ENCODE data around the gene GRIN1. TPM values are rescaled to one million over a fixed set of nuclear protein-coding genes. Genes with fewer than 3 reads are reported as not detected.

Gene GRIN1
- total RNA-seq, 4 donors from 2014 or later: not detected

DNA sequence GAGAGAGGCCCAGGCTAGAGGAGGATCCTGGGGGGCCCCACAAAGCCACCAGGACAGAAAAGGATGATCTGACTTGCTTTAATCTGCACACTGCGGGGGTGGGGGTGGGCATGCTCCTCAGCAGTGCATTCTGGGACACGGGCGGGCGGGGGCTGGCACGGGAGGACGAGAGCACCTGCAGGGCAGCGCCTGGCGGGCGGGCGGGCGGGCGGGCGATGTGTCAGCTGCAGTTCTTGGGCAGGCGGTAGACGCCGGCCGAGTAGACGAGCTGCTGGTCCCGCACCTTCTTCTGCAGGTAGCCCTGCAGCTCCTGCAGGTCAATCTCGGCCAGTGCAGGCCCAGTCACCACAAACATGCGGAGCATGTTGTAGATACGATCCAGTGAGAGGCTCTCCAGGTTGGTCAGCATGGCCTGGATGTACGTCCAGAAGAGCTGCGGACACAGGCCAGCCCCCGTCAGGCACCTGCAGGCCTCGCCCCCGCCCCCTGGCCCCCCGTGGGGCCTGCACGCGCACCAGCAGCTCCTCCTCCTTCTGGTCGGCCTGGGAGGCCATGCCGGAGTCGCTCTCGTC, 35.9 kb downstream of the GRIN1 start:
- H3K4me3 ChIP-seq: no peak overlapping the region
- H3K36me3 ChIP-seq: peaks cover 0 to 23% (median 0%) of the 10 kb centered on the region in 3 donors
- TF ChIP-seq POLR2A (IDR thresholded peaks at IDR 0.05): no peak
- TF ChIP-seq, protein P1, sequence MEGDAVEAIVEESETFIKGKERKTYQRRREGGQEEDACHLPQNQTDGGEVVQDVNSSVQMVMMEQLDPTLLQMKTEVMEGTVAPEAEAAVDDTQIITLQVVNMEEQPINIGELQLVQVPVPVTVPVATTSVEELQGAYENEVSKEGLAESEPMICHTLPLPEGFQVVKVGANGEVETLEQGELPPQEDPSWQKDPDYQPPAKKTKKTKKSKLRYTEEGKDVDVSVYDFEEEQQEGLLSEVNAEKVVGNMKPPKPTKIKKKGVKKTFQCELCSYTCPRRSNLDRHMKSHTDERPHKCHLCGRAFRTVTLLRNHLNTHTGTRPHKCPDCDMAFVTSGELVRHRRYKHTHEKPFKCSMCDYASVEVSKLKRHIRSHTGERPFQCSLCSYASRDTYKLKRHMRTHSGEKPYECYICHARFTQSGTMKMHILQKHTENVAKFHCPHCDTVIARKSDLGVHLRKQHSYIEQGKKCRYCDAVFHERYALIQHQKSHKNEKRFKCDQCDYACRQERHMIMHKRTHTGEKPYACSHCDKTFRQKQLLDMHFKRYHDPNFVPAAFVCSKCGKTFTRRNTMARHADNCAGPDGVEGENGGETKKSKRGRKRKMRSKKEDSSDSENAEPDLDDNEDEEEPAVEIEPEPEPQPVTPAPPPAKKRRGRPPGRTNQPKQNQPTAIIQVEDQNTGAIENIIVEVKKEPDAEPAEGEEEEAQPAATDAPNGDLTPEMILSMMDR (IDR thresholded peaks at IDR 0.05): peak in 1 of 6 experiments; percentile 17
- H3K4me1 ChIP-seq: peaks cover 0 to 16% (median under 1%) of the 10 kb centered on the region in 4 donors
- H3K9me3 ChIP-seq: no peaks in the 10 kb centered on the region
- H3K27ac ChIP-seq: no peak overlapping the region
- H3K27me3 ChIP-seq: peaks cover 0 to 13% of the 10 kb centered on the region in 2 donors
- DNase-seq: no peak

DNA sequence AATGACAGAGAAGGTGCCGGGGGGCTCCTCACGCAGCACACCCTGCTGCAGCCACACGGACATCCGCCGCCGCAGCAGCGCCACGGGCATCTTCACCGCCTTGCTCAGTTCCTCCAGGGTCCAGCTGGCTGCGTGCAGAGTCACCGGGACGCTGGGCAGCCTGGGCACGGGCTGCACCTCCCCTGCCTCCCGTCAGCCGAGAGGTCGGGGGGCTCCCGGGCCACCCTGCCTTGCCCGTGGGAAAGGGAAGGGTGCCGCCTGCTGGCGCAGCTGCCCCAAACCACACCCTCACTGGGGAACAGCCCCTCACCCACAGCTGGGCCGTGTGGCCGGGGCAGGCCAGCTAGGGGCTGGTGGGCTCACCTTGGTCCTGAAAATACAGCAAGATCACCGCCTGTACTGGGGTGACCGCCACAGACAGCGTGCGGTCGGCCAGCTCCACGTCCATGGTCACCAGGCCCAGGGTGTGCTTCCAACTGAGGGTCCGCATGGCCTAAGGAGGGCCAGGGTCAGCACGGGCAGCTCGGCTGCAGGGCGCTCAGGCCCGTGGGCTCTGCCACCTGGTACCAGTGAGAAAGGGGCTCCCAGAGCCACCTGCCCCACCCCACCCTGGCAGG, 36.5 kb downstream of the GRIN1 start:
- TF ChIP-seq, protein P1 (IDR thresholded peaks at IDR 0.05): peak in 3 of 6 experiments; percentile 22 to 36 (median 29)
- no peak for TF ChIP-seq POLR2A (IDR thresholded peaks at IDR 0.05)
- H3K9me3 ChIP-seq: no peaks in the 10 kb centered on the region
- H3K4me3 ChIP-seq: no peak overlapping the region
- H3K27ac ChIP-seq: no peak overlapping the region
- peaks cover 0 to 29% (median 0%) of the 10 kb centered on the region in 3 donors for H3K36me3 ChIP-seq
- H3K27me3 ChIP-seq: peaks cover 0 to 7% of the 10 kb centered on the region in 2 donors
- DNase-seq: no peak
- peaks cover 0 to 11% (median 0%) of the 10 kb centered on the region in 4 donors for H3K4me1 ChIP-seq

DNA sequence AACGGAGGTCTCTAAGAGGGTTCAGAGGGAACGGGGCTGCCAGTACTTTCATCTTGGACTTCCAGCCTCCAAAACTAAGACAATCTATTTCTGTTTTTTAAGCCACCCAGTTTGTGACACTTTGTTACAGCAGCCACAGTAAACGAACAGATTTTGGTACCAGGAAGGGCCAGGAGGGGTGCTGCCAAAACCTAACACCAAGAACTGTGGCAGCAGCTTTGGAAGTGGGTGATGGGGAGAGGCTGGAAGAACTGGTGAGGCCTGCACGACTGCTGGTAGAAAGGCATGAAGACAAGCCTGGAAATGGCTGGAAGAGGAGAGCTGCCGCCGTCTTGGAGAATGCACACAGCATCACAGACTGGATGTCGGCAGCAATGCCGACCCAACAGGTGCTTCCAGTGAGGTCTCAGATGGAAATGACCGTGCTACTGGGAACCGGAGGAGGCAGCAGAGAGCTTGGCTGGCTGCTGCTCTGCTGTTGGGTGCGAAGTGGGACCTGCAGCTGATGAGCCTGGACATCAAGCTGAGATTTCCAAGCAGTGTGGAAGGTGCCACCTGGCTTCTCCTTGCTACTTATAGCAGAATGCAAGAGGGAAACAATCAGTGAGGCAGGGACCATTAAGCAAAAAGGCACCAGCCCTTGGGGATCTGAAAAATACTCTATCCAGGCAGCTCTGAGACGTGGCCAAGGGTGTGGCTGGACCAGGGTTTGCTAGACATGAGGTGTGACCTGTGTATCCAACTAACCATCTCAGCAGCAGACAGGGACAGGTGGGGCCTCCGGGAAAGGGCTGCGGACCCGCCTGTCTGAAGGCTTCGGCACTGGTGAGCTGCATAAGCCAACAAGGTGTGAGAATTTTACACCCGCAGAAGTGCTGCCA, 37.6 kb downstream of the GRIN1 start:
- H3K27me3 ChIP-seq: no peaks in the 10 kb centered on the region
- no peaks in the 10 kb centered on the region for H3K9me3 ChIP-seq
- H3K4me1 ChIP-seq: peaks cover 0 to 11% (median 0%) of the 10 kb centered on the region in 4 donors
- no peak overlapping the region for H3K27ac ChIP-seq
- DNase-seq: peak in 2 of 3 donors; percentile 66 to 70
- TF ChIP-seq, protein P1 (IDR thresholded peaks at IDR 0.05): peak in 5 of 6 experiments; percentile 15 to 78 (median 71)
- TF ChIP-seq POLR2A (IDR thresholded peaks at IDR 0.05): no peak
- H3K4me3 ChIP-seq: no peak overlapping the region
- H3K36me3 ChIP-seq: peaks cover 0 to 40% (median 0%) of the 10 kb centered on the region in 3 donors

DNA sequence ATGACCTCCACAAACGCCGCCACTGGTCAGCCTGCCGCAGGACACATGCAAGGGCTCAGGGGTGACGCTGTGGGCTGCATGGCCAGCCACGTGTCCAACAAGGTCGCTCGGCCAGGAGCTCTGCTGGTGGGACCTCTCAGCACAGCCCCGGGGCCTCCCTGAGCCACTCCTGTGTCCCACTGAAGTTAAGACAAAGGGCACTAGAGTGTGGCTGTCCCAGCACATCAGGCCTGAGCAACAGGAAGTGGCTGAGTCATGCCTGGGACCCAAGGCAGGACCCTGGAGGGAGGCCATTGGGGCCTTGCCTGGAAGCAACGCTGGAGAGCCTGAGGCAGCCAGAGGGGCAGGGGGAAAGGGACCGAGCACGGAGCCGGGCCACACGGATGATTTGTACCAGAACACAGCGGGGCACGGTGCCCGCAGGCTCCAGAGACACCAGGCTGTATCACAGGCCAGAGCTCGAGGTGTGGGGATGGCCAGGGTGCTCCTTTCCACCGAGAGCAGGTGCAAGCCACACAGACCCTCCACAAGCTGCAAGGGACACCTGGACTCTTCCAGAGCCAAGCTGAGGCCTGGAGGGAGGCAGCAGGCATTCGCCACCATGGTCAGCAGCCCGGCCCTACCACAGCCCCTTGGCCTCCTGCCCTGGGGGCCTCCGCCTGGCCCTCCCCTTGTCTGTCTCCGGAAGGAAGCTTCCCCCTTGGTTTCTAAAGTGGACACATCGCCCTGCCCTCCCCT, 39.4 kb downstream of the GRIN1 start:
- H3K27ac ChIP-seq: no peak overlapping the region
- peaks cover 0 to 11% (median 0%) of the 10 kb centered on the region in 4 donors for H3K4me1 ChIP-seq
- no peaks in the 10 kb centered on the region for H3K27me3 ChIP-seq
- DNase-seq: no peak
- TF ChIP-seq POLR2A (IDR thresholded peaks at IDR 0.05): no peak
- TF ChIP-seq, protein P1 (IDR thresholded peaks at IDR 0.05): no peak
- H3K9me3 ChIP-seq: no peaks in the 10 kb centered on the region
- peaks cover 0 to 58% (median 0%) of the 10 kb centered on the region in 3 donors for H3K36me3 ChIP-seq
- H3K4me3 ChIP-seq: no peak overlapping the region

All from Peyer's patch (tissue), 4 donors.